ENCODE data around the gene SIGLEC12.
"Not testable (repeated sequence)": the region's sequence is repeated elsewhere in the genome, so short reads cannot be mapped to it uniquely, and the experiment has no call there.

The SIGLEC12 gene

DNA sequence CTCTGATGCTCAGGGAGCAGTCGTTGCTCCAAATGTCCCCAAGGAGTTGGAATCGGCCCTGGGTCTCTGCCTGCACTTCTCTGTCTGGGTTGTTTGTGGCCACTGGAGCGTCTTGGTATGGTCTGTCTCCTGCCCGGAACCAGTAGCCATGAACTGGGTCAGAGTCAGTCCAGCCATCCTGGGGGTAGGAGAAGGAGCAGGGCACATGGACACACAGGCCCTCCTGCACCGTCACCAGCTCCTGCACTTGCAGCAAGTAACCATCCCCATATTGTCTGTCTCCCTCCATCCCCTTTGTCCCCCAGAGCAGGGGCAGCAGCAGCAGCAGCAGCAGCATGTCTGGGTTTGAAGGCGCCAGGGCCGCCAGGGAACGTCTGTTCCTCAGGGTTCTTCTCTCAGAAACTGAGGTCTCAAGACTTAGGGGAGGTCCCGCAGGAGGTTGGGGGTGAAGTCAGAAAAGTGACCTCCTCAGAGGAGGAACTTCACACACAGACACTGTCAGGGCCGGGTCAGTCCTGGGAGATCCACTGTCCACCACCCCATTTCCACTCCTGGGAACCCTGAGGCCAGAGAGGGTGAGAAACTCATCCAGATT, 43.5 kb downstream of the SIGLEC12 start, which contains the start of gene SIGLEC8:
SIGLEC8 (minus strand) TSS at position 404 of the 595 bp plus-strand sequence; CDS start at position 337, 67 bp downstream.
- DNase-seq (ENCODE audit: low spot score), result no peak

- no peak for DNase-seq (ENCODE audit: low spot score)
These were observed 44.1 kb downstream of the SIGLEC12 start for GRCh38 chr19:51457351-51458013.

GRCh38 chr19:51456541-51457290, 44.9 kb downstream of the SIGLEC12 start:
- DNase-seq (ENCODE audit: low spot score), result no peak

DNA sequence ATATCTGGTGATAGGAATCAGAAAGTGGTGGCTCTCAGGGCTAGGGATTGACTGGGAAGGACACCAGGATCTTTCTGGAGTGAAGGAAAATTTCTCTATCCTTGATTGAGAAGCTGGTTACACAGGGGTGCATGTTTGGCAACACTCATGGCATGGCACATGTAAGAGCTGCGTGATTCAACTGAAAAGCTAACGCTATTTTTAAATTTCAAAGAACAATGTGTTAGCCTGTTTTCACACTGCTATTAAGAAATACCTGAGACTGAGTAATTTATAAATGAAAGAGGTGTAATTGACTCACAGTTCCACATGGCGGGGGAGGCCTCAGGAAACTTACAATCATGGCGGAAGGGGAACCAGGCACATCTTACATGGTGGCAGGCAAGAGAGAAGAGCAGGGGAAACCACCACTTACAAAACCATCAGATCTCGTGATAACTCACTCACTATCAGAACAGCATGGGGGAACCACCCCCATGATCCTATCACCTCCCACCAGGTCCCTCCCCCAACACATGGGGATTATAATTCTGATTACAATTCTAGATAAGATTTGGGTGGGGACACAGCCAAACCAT, 50.8 kb downstream of the SIGLEC12 start:
- DNase-seq (ENCODE audit: low spot score), result no peak

- DNase-seq (ENCODE audit: low spot score), result no peak
These were observed 53.1 kb downstream of the SIGLEC12 start for GRCh38 chr19:51448411-51449016.

DNA sequence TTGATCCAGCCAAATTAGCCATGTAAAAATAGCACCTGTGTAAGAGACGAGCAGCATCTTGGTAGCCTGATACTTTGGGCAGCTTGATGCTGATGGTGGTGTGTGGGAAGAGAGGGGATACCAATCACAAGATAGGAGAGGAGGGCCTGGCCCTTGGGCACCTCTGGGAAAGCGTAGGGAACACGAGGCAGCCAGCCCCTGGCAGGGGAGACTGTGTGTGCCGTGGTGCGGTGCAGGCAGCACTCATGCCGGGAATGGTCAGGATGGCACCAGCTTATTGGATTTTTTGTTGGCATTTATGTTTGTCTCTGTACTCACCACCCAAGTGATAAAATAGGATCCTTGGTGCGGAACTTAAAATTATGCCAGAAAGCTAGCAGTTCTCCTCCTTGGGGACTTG, 53.6 kb downstream of the SIGLEC12 start:
- DNase-seq (ENCODE audit: low spot score), result no peak

DNA sequence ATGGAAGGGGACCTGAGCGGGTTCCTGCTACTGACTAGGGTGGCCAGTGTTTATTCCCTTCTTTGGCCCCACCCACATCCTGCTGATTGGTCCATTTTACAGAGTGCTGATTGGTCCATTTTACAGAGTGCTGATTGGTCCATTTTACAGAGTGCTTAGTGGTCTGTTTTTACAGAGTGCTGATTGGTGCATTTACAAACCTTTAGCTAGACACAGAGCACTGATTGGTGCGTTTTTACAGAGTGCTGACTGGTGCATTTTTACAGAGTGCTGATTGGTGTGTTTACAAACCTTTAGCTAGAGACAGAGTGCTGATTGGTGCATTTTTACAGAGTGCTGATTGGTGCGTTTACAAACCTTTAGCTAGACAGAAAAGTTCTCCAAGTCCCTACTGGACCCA, 54.1 kb downstream of the SIGLEC12 start:
- not testable (repeated sequence) for DNase-seq (ENCODE audit: low spot score)

- no peak for DNase-seq (ENCODE audit: low spot score)
These were observed 59.9 kb downstream of the SIGLEC12 start for GRCh38 chr19:51441410-51442390.
